Cardiac fibroblast (primary cell): Measurements from ENCODE around the gene ADGRA3.

Source experiments
- DNase-seq, 2 donors: peaks; one replicate each; pipeline versions ENCODE4 v3.0.0 to v3.0.0-alpha.2; 2010; ENCODE audit warnings: low read depth in 2 of 2
- H3K4me3 ChIP-seq, 2 donors: replicated peaks in 1 of 2; 1 replicate in 1 of 2; 2 replicates in 1 of 2; pipeline ENCODE4 v1.5.1; 2011; ENCODE audit warnings: low read depth in 2 of 2, low read length in 2 of 2, mild to moderate bottlenecking in 2 of 2, moderate library complexity in 1 of 2
- TF ChIP-seq, protein P1 (sequence below): IDR thresholded peaks from one replicate; pipeline ENCODE4 v1.5.1; 2011; ENCODE audit warnings: low read depth, mild to moderate bottlenecking, low read length, inconsistent platforms

Gene ADGRA3

GRCh38 chr4:22338796-22339195 is 177.1 kb downstream of the ADGRA3 start:
- TF ChIP-seq, protein P1, sequence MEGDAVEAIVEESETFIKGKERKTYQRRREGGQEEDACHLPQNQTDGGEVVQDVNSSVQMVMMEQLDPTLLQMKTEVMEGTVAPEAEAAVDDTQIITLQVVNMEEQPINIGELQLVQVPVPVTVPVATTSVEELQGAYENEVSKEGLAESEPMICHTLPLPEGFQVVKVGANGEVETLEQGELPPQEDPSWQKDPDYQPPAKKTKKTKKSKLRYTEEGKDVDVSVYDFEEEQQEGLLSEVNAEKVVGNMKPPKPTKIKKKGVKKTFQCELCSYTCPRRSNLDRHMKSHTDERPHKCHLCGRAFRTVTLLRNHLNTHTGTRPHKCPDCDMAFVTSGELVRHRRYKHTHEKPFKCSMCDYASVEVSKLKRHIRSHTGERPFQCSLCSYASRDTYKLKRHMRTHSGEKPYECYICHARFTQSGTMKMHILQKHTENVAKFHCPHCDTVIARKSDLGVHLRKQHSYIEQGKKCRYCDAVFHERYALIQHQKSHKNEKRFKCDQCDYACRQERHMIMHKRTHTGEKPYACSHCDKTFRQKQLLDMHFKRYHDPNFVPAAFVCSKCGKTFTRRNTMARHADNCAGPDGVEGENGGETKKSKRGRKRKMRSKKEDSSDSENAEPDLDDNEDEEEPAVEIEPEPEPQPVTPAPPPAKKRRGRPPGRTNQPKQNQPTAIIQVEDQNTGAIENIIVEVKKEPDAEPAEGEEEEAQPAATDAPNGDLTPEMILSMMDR: no peak
- H3K4me3 ChIP-seq: no peak overlapping the region

More at GRCh38 chr4:22338796-22339195, 177.1 kb downstream of the ADGRA3 start:
- DNase-seq: peak in 1 of 2 donors; percentile 1
